Putamen (tissue), 1 donor: ENCODE measurements around the gene ABCE1.

Experiments
- DNase-seq: peaks from one replicate; pipeline ENCODE4 v3.0.0-alpha.2; 2016; ENCODE audit warnings: low spot score

The ABCE1 gene

GRCh38 chr4:145177906-145178538 lies 79.9 kb downstream of the ABCE1 start:
- DNase-seq, result no peak

- DNase-seq, result no peak
Observed at GRCh38 chr4:145178740-145179280, 80.7 kb downstream of the ABCE1 start.
